Activated T-cell treated with anti-CD3 and anti-CD28 coated beads for 24 hours (primary cell): ENCODE results near the gene MPRIP.

Experiments used
- DNase-seq: peaks from one replicate; pipeline ENCODE4 v3.0.0-alpha.2; 2020; ENCODE audit warnings: low read depth

Gene MPRIP

DNA sequence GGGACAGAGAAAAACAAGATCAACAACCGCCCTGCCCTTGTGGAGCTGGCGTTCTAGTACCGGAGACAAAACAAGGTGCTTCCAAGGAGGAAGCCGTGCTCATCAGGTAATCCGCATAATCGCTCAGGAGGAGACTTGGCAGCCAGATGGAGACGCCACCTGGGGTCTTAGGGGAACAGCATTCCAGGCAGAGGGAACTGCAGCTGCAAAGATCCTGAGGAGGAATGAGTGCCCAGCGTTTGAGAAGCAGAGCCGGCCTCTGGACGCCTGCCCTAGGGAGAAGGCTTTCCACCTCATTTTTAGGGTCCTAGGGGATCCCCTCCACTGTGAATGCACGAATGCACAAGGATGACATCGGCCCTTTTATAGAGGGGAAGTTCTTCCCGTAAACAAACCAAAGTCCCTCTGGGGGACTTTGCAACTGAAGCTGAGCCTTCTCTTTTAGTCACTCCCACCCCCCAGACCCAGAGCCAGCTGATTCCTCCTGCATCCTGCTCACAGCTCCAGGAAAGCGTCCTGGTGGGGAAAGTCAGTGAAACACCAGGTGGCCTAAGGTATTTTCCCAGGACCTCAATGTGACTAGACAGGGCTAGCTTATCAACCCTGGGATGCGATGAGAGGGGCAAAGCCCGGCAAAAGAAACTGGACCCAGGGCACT, 13.2 kb upstream of the MPRIP start:
- DNase-seq = no peak

DNA sequence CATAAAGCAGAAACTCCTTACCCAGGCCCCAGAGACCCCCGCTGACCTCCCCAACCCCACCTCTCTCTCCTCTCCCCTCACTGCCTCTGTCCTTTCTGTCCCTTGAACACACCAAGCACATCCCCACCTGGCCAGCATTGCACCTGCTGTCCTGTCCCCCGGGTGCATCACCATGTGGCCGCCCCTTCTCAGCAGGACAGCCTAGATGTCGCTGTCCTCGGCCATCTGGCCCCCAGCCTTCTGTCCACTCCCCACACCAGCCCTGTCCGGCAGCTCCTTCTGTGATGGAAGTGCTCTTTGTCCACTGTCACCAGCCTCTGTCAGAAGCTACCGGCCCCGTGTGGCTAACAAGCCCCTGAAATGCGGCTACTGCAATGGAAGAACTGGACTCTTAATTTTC, 12.3 kb upstream of the MPRIP start:
- no peak for DNase-seq

DNA sequence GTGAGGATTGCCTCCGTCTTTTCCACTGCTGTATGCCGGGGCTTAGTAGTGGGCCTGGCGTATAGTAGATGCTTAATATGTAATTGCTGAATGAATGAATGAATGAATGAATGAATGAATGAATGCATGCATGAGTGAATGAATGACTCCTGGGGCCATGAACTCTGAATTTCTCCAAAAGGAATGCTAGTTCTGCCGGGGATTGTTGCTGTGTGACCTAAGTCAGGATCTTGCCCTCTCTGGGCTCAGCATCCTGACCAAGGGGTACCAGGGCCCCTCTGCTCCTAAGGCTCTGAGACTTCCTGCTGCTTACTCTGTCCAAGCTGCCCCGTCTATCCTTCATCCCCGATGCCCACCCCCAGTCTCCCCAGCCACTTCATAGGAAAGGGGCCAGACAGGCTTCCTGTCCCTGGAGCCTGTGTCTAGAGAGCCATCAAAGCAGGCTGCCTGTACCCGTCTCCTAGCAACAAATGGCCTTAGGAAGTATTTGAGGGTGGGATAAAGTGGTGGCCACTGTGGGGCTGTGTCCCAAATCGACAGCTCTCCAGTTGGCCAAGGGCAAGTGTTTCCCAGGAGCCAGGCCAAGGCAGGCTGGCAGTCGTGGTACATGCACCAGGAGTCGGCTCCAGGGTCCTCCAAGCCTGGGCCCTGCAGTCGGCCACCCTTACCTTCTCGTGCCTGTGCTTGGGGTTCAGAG, 11.6 kb upstream of the MPRIP start:
- no peak for DNase-seq

DNA sequence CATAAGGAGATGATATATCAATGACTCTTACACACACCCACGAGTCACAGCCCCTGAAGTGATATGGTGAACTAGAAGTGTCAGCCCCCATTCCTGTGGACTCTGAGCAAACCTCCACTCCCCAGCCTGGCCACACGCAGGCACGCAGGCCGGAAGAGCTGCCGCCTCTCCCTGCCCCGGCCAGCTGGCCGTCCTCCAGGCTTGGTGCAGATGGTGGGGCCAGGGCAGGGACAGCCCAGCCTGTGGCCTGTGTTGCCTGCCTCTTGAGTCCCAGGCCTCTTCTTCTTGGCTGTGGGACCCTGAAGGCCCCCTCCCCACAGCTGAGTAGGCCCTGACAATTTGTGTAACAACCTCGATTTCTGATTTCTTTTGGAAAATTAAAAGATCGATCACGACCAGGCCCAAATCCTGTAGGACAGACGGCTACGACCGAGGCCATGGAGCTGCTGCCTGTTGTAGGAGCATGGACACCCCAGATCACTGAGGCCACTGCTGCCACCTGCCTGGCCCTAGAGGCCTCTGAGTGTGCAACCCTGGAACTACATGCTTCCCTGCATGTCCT, 10.0 kb upstream of the MPRIP start:
- no peak for DNase-seq

DNA sequence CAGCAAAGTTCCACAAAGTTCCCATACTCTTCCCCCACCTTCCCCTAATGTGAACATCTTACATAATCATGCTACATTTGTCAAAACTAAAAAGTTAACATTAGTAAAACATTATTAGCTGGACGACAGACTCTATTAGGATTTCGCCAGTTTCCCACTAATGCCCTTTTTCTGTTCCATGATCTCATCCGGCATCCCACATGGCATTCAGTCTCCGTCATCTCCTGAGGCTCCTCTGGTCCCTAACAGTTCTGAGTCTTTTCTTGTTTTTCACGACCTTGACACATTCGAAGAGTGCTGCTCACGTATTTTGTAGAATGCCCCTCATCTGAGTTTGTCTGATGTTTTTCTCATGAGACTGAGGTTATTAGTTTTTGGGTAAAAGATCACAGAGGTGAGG, 8.8 kb upstream of the MPRIP start:
- DNase-seq = no peak

DNA sequence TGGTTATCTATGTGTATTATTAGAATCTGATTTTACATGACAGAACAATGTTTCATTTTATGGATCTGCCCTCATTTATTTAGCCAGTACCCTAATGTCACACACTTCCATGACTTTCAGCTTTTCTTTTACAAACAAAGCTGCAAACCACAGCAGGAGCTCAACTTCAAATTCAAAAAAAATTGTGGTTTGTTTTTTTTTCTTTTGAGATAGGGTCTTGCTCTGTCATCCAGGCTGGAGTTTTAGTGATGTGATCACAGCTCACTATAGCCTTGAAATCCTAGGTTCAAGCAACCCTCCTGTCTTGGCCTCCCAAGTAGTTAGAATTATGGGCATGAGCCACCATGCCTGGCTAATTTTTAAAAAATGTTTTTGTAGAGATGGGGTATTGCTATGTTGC, 8.2 kb upstream of the MPRIP start:
- no peak for DNase-seq

DNA sequence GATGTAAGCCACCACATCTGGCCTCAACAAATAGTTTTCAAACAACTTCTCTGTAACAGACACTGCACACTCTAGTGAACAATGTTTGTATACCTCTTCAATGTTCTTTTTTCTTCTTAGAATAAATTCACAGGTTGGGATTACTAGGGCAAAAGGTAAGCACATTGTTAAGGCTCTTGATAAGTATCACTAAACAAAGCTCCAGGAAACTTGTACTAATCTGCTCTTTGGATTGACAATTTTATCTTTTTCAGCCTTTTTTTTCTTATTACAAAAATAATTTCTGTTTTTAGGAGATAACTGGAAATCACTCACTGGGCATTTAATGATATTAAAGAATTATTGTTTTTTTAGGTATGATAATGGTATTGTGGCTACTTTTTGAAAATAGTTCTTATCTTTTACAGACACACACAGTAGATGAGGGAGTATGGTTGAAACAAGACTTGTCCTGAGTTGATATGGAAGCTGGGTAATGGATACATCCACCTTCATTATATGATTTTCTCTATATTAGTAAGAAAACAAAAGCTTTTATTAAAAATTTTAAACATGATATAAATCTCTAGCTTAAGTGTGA, 7.7 kb upstream of the MPRIP start:
- DNase-seq = no peak

DNA sequence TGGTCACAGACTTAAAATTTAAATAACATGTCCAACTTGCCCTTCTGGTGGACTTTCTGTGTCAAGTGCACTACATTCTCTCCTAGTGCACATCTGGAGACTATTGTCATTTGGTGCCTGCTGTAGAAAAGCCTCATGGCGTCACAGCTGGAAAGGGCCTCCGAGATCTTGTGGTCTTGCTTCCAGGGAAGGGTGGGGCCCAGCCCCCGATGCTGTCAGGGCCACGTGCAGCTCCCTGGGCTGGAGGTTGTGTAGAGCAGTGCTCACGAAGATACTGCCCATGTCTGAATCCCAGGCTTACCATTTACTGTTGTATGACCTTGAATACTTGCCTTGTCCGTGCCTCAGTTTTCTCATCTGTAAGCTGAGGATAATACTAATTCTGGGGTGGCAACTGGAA, 6.8 kb upstream of the MPRIP start:
- DNase-seq = no peak

DNA sequence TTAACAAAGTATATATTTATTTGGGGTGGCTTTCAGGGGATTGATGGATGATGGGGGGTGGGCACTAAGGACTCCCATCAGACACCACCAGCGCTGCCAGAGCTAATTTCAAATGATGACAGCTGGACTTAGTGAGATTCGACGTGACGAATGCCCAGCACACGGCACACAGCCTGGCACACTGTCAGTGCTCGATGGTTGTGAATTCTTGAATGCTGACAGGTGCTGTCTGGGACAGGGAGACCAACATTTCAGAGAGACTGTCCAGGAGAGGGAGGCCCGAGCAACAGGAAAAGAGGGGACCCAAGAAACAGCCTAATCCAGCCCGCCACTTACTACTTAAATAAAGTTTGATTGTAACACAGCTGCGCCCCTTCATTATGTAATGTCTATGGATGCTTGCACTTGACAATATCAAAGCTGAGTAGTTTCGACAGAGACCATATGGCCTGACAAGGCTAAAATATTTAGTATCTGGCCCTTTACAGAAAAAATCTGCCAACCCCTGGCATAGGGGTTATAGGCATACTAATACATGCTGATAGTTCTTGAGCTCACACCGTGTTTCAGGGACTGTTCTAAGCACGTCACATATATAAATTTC, 6.2 kb upstream of the MPRIP start:
- no peak for DNase-seq

DNA sequence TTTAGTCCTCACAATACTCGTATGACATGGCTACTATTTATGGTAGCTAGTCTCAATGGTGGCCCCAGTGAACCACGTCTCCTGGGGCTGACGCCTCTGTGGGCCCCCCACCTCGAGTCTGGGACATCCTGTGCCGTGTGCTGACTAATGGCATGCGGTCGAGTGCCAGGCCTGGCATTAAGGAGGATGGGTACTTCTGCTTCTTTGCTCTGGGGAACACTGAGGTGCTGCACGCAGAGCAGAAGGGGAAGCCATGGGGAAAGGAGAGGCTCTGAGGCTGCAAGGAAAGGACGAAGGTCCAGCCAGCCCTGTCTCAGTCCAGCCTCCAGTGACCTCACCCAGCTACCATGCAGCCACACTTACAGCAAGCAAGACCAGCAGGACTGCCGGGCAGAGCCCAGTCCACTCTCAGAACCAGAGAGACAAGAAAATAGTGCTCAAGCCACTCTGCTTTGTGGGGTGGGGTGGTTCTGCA, 5.7 kb upstream of the MPRIP start:
- DNase-seq = no peak

DNA sequence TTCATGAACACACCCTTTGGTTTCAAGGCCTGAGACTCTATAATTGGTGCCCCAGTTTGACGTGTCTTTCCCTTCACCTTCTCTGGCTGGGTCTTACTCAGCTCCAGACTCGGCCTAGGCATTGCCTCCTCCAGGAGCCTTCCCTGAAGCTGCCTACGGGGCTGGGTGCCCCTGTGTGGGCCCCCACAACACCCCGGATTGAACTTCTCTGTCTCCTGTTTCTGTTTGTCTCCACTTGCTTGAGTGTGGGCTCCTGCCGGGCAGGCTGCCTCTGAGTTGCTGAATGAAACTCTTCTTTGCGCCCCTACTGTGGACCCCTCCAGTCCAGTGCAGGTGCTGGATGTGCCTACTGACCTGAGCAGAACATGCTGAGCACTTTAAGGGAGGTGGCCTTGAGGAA, 2.3 kb upstream of the MPRIP start:
- no peak for DNase-seq

DNA sequence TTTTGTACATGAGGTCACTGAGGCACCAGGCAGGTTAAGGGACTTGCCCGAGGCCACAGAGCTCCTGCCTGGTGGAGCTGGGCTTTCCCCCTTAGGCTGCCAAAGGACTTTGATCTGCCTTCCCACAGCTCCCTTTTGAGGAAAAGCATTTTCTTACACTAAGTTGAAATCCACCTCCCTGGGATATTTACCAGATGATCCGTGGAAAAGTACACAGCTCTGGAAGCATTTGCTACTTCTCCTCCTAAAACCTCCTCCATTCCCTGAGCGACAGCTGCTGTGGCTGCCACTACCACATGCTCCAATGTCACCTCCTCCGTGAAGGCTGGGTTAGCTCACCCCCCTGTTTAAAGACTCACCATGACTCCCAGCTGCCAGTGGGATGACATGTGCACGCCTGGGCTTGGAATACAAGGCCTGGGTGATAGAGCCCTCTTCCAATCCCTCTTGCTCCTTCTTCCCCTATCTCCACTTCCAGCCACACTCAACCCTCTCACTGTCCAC, 1.2 kb upstream of the MPRIP start:
- DNase-seq = no peak

DNA sequence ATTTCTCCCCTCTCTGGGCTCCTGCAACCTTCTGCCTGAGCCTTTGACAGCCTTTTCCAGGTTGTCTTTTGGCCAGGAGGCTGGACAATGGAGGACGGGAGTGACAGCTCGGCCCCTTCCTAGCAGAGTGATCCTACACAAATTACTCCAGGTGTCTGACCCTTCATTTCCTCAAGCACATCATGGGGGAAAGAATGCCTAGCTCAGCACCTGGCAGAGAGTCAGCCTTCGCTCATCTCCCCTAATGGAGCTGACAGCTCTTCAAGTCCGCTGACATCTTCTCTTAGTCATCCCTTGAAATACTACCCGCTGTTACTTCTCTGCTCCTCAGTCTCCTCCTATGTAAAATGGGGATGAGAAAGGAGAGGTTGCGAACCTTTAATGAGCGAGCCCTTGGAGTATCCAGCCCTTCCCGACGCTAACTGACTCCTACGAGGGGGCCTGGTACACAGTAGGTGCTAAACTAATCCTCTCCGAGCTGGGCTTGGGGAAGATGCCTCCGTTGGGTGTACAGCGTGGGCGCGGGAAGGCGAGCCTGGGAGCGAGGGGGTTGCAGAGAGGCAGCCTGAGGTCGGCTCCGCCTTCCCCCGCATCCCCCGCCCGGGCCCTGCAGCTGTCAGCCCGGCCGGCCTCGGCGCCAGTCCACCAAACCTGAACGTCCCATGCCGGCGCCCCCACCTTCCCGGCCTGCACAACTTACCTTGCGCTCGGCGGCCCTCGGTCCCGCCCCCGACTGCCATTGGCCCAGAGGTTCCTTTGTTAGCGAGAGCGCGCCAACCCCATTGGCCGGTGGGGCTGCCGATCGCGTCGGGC, 480 bp upstream of the MPRIP start:
- peak; percentile 95 for DNase-seq

DNA sequence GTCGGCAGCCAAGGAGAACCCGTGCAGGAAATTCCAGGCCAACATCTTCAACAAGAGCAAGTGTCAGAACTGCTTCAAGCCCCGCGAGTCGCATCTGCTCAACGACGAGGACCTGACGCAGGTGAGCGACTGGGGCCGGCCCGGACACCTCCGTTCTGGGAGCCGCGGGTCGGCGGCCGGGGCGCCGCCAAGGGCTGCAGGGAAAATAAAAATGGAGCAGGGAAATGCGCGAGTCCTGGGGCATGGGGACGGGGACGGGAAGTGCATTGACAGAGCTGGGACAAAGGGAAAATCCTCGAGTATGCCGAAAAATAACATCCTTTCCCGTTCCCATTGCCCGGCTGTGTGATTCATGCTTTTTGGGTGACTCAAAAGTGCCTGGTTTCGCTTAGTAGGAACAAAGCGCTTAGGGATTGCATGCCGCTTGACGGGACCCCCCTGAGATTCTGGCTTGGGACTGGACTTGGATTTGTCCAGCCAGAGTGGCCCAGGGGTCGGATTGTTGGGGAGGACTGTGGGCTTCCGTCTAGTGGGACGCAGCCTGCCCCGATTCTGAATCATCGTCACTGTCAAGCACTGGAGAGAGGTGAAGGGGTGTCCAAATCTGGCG, 699 bp downstream of the MPRIP start:
- DNase-seq = no peak

DNA sequence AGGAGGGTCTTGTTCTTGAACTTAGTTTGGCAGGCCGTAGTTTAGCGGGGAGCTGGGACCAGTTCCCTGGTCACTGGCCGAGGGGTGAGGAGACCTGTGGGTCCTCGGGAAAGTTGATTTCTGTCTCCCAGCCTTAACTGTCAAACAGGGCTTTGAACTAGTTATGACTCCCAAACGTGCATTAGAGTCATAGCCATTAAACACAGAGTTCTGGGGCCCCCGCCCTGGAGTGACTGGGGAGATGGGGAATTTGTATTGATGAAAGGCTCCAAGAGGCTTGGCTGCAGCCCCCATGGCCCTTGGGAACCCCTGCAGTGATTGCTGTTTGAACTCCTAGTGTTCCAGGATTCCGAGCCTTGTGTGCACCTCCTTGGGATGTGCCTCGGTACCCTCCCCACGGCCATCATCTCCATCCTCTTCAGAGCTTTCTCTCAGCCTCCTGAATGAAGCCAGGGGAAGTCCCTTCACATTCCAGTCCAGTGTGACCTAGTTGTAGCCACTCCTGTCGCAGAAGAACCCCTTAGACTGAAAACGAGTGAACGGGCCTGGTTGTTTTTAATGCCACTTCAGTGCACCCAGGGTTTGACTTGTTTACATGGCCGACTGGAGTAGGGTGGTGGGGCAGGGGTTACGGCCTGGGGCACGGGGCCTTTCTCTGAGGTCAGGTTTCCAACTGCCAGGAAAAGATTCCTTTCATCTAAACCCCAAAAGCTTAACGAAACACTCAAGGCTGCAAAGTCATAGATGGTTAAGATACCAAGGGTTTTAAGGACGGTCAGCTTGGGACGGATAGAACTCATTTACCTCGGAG, 1.4 kb downstream of the MPRIP start:
- DNase-seq = no peak

DNA sequence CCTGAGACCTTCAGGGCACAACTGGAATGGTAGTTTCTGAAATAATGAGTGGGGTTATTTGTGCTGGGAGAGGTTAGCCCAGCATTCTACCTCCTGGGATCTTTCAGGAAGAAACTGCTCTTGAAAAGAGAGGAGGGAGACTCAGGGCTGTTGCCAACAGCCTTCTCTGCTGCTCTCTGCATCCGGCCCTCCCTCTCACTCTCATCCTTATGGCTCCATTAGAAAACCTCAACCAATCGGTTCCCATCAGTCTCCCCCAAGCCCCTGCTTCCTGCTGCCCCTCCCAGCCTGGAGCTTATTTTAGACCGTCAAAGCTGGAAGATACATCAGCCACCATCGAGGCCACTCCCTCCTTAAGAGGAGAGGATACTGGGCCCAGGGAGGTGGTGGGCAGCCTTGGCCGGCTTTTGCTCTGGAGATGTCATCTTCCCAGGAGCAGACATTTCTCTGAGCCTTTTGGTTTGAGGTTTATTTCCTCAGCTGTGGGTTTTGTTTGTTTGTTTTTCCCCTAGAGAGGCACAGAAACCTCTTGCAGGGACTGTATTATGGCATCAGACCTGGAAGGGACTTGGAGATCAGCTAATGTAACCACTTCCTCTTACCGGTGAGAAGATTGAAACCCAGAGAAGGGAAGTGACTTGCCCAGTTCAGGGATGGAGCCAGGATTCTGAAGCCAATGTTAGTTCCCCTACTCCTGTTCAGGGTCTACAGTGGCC, 2.7 kb downstream of the MPRIP start:
- no peak for DNase-seq

DNA sequence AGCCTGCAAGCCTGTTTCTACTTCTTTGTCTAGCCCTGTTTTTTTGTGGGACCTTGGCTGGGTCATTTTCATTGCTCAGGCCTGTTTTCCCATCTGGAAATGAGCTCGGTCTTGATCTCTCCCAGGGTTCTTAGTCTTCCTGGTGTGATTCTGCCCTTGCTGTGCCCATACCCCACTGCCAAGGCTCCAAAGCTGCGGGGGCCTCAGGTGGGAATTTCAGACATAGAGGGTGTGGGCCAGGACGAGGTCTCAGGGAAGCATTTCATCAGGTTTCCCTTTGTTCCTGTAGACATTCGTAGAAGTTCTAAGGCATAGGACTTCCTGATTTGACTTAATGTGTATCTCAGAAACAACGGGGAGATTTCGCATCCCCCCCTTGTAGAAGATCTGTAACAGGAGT, 5.8 kb downstream of the MPRIP start:
- DNase-seq = no peak

DNA sequence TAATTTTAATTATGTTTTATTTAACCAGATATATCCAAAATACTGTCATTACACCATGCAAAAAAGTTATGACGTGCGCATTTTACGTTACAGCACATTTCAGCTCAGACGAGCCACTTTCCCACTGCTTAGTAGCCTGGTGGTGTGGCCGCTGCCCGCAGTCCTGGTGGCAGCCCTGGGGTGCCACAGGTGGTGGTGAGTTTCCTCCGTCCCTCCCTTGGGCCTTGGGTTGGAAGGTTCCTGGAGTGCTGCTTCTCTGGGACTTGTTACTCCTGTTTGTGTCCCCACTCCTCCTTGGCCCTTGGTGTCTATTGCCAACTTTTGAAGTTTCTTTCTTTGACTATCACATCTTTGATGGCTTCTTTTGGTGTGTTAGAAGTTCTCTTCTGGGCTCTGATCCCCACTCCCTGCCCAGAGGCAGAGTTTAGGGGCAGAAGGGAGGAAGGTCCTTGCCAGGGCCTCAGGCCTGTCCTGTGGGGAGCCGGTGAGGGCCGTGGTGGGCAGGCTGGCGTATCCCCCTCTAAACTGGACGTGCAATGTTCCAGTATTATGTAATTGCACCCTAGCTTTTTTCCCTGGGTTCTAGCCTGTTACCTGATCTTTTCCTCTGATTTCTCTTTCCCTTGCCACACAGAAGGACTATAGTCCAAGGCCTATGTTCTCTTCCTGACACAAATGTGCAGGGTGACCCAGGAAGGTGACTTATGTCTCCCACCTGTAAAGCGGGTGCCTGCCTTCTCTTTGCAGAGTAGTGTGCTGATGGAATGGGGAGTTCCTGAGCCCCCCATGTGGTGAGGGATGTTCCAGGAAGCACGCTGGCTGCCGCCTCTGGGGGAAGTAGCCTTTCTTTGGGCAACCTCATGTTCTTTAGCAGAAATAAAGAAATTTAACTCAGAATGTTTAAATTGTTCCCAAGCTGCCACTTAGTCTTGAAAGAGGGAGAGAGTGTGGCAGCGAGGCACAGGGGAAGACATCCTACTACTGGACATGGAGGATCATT, 8.4 kb downstream of the MPRIP start:
- no peak for DNase-seq

DNA sequence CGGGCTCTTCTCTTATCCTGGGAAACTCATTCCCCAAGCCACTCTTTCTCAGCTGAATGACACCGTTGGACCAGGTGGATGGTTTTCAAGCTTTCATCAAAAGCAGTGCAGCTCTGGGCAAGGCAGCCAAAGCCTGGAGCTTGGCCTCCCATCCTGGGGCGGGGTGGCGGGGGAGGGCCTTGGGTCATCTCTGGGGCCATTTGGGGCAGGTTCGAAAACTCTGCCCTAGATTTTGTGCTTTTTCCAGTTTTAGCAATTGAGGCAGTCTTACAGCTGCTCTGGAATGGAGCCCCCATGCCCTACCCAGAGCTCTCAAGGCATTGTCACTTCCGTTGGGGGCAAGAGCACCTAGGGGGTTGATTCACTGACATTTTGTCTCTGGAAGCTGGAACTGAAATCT, 9.1 kb downstream of the MPRIP start:
- DNase-seq = no peak
